HepG2 (cell line): Measurements from ENCODE around the gene SAMD14. TPM values are rescaled to one million over a fixed set of nuclear protein-coding genes. Genes with fewer than 3 reads are reported as not detected.
A peak's percentile ranks its signal among the peaks of the same experiment; 100 is the strongest.

Source experiments
- CBFB ChIP-seq: sonication (generic); formaldehyde crosslinking; IDR thresholded peaks from 2 replicates; pipeline ENCODE4 v1.4.0; 2020; ENCODE audit warnings: missing genetic modification reagents
- FOSL2 ChIP-seq: sonication (generic); formaldehyde crosslinking; IDR thresholded peaks from 2 replicates; pipeline ENCODE4 v1.4.0; 2020; ENCODE audit warnings: missing genetic modification reagents
- FOXP1 ChIP-seq, 2 experiments: fragments of 450-650 bp in 1 of 2; IDR thresholded peaks; 2 replicates each; pipeline ENCODE4 v1.6.1; 2017 to 2018; ENCODE audit warnings: antibody characterized with exemption in 1 of 2
- MAF1 ChIP-seq: sonication (generic); formaldehyde crosslinking; IDR thresholded peaks from 2 replicates; pipeline ENCODE4 v1.5.0; 2020; ENCODE audit warnings: missing genetic modification reagents, borderline replicate concordance
- MXD4 ChIP-seq: IDR thresholded peaks from 2 replicates; pipeline ENCODE4 v1.6.1; 2016; ENCODE audit warnings: mild to moderate bottlenecking, missing biosample characterization, missing genetic modification reagents
- PRMT3 ChIP-seq: sonication (generic); formaldehyde crosslinking; IDR thresholded peaks from 2 replicates; pipeline ENCODE4 v1.8.1; 2022; ENCODE audit warnings: low read depth, mild to moderate bottlenecking, moderate library complexity, missing genetic modification reagents, borderline replicate concordance
- RXRA ChIP-seq: sonication (generic); formaldehyde crosslinking; IDR thresholded peaks from 2 replicates; pipeline ENCODE4 v1.5.1; 2020; ENCODE audit warnings: missing genetic modification reagents
- SP140L ChIP-seq: sonication (generic); formaldehyde crosslinking; IDR thresholded peaks from 2 replicates; pipeline ENCODE4 v1.4.0; 2020; ENCODE audit warnings: missing genetic modification reagents, borderline replicate concordance
- SUZ12 ChIP-seq: fragments of 150-350 bp; IDR thresholded peaks from 2 replicates; pipeline ENCODE4 v1.6.1; 2014; ENCODE audit warnings: low read depth, low read length
- WIZ ChIP-seq: sonication (generic); formaldehyde crosslinking; IDR thresholded peaks from 2 replicates; pipeline ENCODE4 v1.5.1; 2020; ENCODE audit warnings: mild to moderate bottlenecking, missing genetic modification reagents
- XRCC5 ChIP-seq: fragments of 200-400 bp; formaldehyde crosslinking; optimal IDR thresholded peaks from 2 replicates; pipeline ENCODE3; 2017; ENCODE audit warnings: mild to moderate bottlenecking, low read length
- ZBTB7A ChIP-seq: sonication (generic); formaldehyde crosslinking; IDR thresholded peaks from 2 replicates; pipeline ENCODE4 v1.8.0; 2022; ENCODE audit warnings: mild to moderate bottlenecking, missing genetic modification reagents
- ZMAT3 ChIP-seq: sonication (generic); formaldehyde crosslinking; conservative IDR thresholded peaks from 2 replicates; pipeline ENCODE4 v1.7.0; 2021; ENCODE audit warnings: missing genetic modification reagents
- ZNF547 ChIP-seq: sonication (generic); formaldehyde crosslinking; IDR thresholded peaks from 2 replicates; pipeline ENCODE4 v1.5.1; 2020; ENCODE audit warnings: mild to moderate bottlenecking, missing genetic modification reagents
- ZNF644 ChIP-seq: IDR thresholded peaks from 2 replicates; pipeline ENCODE4 v1.6.1; 2016; ENCODE audit warnings: low read depth
- polyA plus RNA-seq, 8 experiments: library from polyadenylated mRNA; depleted of rRNA in 3 of 8; stranded (reverse) in 7 of 8; unstranded in 1 of 8; fragments of >200 nt; fragmentation: Illumina TruSeq in 4 of 8; extraction: Trizol in 4 of 8; gene quantifications; 2 replicates each; pipeline versions ENCODE4 v1.2.1 to v1.2.3, GENCODE V29; 2011 to 2016; ENCODE audit warnings: low read depth in 4 of 8, missing spikeins in 1 of 8, mixed read lengths in 1 of 8; ENCODE audit not compliant: insufficient read depth in 1 of 8
- total RNA-seq, 5 experiments: library from RNA; depleted of rRNA; stranded (reverse); fragments of >200 nt; fragmentation: Illumina TruSeq; extraction: Trizol; gene quantifications; 2 replicates each; pipeline ENCODE4 v1.2.3, GENCODE V29; 2016; ENCODE audit warnings: low read depth in 1 of 5
- TF ChIP-seq, protein P1 (sequence below): sonication (generic); formaldehyde crosslinking; IDR thresholded peaks from 2 replicates; pipeline ENCODE4 v1.4.0; 2020; ENCODE audit warnings: missing genetic modification reagents
- TF ChIP-seq, protein P2 (sequence below): sonication (generic); formaldehyde crosslinking; IDR thresholded peaks from 2 replicates; pipeline ENCODE4 v1.5.1; 2020; ENCODE audit warnings: mild to moderate bottlenecking, missing genetic modification reagents, borderline replicate concordance
- TF ChIP-seq, protein P3 (sequence below): sonication (generic); formaldehyde crosslinking; conservative IDR thresholded peaks from 2 replicates; pipeline ENCODE4 v1.4.0; 2020; ENCODE audit warnings: missing genetic modification reagents
- TF ChIP-seq, protein P4 (sequence below): sonication (generic); formaldehyde crosslinking; conservative IDR thresholded peaks from 2 replicates; pipeline ENCODE4 v1.4.0; 2020; ENCODE audit warnings: missing genetic modification reagents
- TF ChIP-seq, protein P5 (sequence below): sonication (generic); formaldehyde crosslinking; IDR thresholded peaks from 2 replicates; pipeline ENCODE4 v1.4.0; 2020; ENCODE audit warnings: missing genetic modification reagents
- TF ChIP-seq, protein P6 (sequence below): sonication (generic); formaldehyde crosslinking; IDR thresholded peaks from 2 replicates; pipeline ENCODE4 v1.5.0; 2020; ENCODE audit warnings: mild to moderate bottlenecking, missing genetic modification reagents

SAMD14 gene
- total and polyA plus RNA-seq, 2 of the 13 experiments (the other 11 are each of a cell fraction or from before 2014, with no cell fraction given), result 0.07 to 0.22 TPM

DNA sequence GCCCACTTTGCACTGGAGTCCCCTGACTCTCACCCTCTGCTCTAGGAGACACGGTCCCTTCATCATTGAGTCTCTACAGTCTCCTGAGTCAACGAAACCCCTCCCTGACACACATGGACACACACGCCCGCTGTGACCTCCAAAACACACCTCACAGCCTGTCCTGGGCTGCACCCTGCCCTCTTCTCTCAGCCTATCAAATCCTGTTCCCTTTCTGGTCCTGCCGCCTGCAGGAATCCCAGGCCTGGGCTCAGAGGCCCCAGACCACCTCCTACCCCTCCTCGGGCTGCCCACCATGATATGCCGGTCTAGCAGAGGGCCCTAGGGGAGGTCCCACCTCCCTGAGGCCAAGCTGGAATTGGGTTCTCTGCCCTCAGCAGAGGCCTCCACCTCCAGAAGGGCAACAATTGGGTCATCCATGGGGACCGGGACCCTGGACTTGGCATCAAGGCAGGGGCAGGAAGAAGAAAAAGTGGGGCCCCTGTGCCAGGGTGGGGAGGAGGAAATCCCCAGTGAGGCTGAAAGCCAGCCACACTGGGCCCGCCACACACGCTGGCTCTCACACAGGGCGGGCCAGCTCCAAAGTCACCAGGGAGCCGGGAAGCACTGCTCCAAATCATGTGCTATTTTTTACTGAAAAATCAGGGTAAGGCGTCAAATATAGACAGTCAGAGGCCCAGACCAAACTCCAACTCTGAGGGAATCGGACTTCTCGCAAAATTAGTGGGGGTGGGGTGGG lies 17.1 kb upstream of the SAMD14 start (continued):
- TF ChIP-seq ZNF547 (CRISPR knock-in tag) (0 out of 2 replicates have a peak, but pooled peaks have one; percentile 29), ZBTB7A (no peak; the same call in 1 of the 2 replicates), RXRA (CRISPR knock-in tag) (peak; percentile 79), PRMT3 (CRISPR knock-in tag) (no peak), SP140L (CRISPR knock-in tag) (no peak), MXD4 (no peak), FOXP1 (IDR thresholded peaks at IDR 0.05) (no peak), FOXP1 (CRISPR knock-in tag; IDR thresholded peaks at IDR 0.05) (no peak), SUZ12 (no peak), ZNF644 (no peak), ZMAT3 (CRISPR knock-in tag) (no peak), CBFB (CRISPR knock-in tag) (no peak), FOSL2 (CRISPR knock-in tag) (no peak), XRCC5 (peak; percentile 31), MAF1 (CRISPR knock-in tag) (0 out of 2 replicates have a peak, but pooled peaks have one; percentile 18), WIZ (no peak; the same call in 1 of the 2 replicates)
- TF ChIP-seq, protein P1, sequence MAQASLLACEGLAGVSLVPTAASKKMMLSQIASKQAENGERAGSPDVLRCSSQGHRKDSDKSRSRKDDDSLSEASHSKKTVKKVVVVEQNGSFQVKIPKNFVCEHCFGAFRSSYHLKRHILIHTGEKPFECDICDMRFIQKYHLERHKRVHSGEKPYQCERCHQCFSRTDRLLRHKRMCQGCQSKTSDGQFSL (CRISPR knock-in tag), result peak; percentile 36; the same call in 1 of the 2 replicates
- TF ChIP-seq, protein P2, sequence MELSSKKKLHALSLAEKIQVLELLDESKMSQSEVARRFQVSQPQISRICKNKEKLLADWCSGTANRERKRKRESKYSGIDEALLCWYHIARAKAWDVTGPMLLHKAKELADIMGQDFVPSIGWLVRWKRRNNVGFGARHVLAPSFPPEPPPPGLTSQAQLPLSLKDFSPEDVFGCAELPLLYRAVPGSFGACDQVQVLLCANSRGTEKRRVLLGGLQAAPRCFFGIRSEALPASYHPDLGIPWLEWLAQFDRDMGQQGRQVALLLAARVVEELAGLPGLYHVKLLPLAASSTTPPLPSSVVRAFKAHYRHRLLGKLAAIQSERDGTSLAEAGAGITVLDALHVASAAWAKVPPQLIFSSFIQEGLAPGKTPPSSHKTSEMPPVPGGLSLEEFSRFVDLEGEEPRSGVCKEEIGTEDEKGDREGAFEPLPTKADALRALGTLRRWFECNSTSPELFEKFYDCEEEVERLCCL, result no peak
- TF ChIP-seq, protein P3, sequence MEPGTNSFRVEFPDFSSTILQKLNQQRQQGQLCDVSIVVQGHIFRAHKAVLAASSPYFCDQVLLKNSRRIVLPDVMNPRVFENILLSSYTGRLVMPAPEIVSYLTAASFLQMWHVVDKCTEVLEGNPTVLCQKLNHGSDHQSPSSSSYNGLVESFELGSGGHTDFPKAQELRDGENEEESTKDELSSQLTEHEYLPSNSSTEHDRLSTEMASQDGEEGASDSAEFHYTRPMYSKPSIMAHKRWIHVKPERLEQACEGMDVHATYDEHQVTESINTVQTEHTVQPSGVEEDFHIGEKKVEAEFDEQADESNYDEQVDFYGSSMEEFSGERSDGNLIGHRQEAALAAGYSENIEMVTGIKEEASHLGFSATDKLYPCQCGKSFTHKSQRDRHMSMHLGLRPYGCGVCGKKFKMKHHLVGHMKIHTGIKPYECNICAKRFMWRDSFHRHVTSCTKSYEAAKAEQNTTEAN (CRISPR knock-in tag), result no peak
- TF ChIP-seq, protein P4, sequence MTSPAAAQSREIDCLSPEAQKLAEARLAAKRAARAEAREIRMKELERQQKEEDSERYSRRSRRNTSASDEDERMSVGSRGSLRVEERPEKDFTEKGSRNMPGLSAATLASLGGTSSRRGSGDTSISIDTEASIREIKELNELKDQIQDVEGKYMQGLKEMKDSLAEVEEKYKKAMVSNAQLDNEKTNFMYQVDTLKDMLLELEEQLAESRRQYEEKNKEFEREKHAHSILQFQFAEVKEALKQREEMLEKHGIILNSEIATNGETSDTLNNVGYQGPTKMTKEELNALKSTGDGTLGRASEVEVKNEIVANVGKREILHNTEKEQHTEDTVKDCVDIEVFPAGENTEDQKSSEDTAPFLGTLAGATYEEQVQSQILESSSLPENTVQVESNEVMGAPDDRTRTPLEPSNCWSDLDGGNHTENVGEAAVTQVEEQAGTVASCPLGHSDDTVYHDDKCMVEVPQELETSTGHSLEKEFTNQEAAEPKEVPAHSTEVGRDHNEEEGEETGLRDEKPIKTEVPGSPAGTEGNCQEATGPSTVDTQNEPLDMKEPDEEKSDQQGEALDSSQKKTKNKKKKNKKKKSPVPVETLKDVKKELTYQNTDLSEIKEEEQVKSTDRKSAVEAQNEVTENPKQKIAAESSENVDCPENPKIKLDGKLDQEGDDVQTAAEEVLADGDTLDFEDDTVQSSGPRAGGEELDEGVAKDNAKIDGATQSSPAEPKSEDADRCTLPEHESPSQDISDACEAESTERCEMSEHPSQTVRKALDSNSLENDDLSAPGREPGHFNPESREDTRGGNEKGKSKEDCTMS, result no peak
- TF ChIP-seq, protein P5, sequence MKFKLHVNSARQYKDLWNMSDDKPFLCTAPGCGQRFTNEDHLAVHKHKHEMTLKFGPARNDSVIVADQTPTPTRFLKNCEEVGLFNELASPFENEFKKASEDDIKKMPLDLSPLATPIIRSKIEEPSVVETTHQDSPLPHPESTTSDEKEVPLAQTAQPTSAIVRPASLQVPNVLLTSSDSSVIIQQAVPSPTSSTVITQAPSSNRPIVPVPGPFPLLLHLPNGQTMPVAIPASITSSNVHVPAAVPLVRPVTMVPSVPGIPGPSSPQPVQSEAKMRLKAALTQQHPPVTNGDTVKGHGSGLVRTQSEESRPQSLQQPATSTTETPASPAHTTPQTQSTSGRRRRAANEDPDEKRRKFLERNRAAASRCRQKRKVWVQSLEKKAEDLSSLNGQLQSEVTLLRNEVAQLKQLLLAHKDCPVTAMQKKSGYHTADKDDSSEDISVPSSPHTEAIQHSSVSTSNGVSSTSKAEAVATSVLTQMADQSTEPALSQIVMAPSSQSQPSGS (CRISPR knock-in tag), result no peak
- TF ChIP-seq, protein P6, sequence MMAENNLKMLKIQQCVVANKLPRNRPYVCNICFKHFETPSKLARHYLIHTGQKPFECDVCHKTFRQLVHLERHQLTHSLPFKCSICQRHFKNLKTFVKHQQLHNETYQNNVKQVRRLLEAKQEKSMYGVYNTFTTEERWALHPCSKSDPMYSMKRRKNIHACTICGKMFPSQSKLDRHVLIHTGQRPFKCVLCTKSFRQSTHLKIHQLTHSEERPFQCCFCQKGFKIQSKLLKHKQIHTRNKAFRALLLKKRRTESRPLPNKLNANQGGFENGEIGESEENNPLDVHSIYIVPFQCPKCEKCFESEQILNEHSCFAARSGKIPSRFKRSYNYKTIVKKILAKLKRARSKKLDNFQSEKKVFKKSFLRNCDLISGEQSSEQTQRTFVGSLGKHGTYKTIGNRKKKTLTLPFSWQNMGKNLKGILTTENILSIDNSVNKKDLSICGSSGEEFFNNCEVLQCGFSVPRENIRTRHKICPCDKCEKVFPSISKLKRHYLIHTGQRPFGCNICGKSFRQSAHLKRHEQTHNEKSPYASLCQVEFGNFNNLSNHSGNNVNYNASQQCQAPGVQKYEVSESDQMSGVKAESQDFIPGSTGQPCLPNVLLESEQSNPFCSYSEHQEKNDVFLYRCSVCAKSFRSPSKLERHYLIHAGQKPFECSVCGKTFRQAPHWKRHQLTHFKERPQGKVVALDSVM (CRISPR knock-in tag), result no peak
